HUDEP-2 (cell line): Measurements from ENCODE around the gene WWP2.
"Not testable (repeated sequence)": the region's sequence is repeated elsewhere in the genome, so short reads cannot be mapped to it uniquely, and the experiment has no call there.

ENCODE experiments used
- DNase-seq, 76 experiments: peaks; one replicate each; lab custom pipeline; 2025; ENCODE audit not compliant: unreplicated experiment in 76 of 76; lab: John Stamatoyannopoulos, UW

WWP2 gene

DNA sequence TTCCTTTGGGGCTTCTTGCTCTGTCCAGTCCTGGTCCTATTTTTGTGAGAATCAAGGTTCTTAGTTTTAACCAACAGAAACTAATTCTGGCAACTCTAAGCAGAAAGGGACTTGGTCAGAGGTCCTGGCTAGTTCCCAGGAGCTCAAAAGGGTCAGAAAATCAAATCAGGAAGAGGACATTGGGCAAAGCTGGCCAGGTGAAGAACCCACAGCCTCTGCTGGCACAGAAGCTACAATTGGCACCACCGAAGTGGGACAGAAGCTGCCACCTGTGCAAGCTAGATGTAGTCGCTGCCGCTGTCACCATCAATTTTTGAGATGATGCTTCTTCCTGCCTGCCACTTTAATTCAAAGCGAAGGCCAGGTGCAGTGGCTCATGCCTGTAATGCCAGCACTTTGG, 207.5 kb downstream of the WWP2 start:
- not testable (repeated sequence) for DNase-seq

DNA sequence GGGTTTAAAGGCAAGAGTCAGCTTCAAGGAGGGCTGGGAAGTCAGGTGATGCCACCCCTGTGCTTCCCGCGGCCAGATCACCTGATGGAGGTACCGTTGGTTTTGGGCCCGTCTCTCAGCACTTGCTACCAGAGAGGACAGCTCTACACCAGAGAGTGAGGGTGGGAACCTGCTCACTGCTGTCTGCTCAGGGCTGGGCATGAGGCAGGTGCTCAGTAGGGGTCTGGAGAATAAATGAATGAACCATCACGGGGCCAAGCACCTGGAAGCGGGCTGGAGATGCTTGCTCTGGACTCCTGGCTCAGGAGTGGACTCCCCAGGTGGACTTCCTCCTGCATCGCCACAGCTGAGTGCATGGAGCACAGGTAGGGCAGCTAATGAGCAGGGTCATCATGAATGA, 210.0 kb downstream of the WWP2 start:
- DNase-seq: not testable (repeated sequence)

DNA sequence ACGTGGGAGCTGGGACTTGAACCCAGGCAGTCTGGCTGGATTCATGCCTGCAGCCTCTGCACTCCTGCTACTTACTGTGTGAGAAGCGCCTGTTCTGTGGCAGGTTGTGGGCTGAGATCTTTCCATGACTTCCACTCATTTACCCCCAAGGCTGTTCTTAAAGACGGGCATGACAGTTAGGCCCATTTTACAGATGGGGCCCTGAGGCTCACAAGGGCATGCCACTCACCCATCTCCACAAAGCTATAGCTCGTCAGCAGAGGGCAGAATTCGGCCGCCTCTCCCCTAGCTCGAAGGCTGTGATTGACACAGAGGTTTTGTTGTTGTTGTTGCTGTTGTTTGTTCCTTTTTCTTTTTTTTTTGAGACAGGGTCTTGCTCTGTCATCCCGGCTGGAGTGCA, 210.8 kb downstream of the WWP2 start:
- not testable (repeated sequence) for DNase-seq

DNA sequence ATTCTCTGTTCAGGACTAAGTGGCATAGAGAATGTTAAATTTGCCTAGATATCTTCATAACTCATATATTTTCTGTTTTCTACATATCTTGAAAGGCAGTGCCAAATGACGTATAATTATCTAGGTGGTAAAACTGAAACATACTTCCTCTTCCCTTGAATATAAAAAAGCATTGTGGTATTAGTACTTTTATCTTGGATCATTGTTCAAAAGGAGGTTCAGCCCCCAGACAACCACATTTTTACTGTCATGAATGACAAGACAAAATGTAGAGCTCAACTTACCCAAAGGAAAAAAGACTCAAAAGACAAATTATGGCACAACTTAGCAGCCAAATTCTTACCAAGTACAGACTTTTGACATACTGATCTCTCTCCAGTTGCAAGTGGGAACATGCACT, 223.1 kb downstream of the WWP2 start:
- not testable (repeated sequence) for DNase-seq
